ENCODE results near the gene GABRD.

GRCh38 chr1:1969953-1970716 is 49.0 kb upstream of the GABRD start:
- no peak for TF ChIP-seq CTCF (conservative IDR thresholded peaks at IDR 0.05)
- no peak for TF ChIP-seq EZH2 (IDR thresholded peaks at IDR 0.05; ENCODE audit: low read depth)

All from PC-9 (cell line).